ENCODE results near the gene HOXA13.

HOXA13 gene

DNA sequence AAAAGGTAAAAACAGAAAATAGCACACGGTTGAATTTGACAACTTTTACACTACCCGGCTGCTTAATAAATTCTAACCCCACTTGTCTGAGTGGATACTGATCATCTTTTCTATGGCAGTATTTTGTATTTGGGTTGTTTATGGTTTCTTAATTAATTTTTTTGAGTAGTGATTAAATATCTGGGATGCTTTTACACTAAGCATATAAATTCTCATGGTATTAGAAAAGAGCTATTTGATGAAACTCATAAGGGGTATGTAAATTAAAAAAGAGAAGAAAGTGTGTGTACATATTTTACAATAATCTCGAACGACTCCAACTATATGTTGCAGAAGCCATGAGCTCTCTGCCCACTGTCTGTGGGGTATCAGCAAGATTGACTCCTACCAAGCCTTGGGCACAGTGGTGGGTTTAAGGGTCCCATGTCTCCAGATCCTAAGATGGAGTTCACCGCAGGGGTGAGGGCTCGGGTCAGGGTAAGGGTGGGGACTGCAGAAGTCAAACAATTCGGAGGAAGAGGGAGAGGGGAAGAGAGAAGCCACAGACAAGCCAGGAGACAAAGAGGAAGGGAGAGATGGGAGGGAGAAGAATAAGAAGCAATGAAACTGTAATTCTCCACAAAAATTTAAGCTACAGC, 7.6 kb upstream of the HOXA13 start:
- no peak overlapping the region for H3K27ac ChIP-seq (ENCODE audit: low read depth, low read length)
- no peak overlapping the region for H3K9ac ChIP-seq (ENCODE audit: low read length in 5 of 5)
- no peak overlapping the region for H3K4me3 ChIP-seq (ENCODE audit: low read depth in 1 of 5, low read length in 5 of 5)
- peaks cover 53 to 84% (median 69%) of the 10 kb centered on the region in 5 donors for H3K27me3 ChIP-seq (ENCODE audit: control insufficient read depth in 5 of 5, insufficient read depth in 4 of 5, low read length in 5 of 5)
- peaks cover 0 to 27% (median 20%) of the 10 kb centered on the region in 5 donors for H3K4me1 ChIP-seq (ENCODE audit: control insufficient read depth in 5 of 5, insufficient read depth in 5 of 5, low read length in 5 of 5)
- H3K36me3 ChIP-seq (ENCODE audit: control insufficient read depth in 5 of 5, insufficient read depth in 5 of 5, low read length in 5 of 5), result no peaks in the 10 kb centered on the region
- peaks cover 0 to 2% (median 0%) of the 10 kb centered on the region in 5 donors for H3K9me3 ChIP-seq (ENCODE audit: control insufficient read depth in 5 of 5, low read length in 5 of 5)

DNA sequence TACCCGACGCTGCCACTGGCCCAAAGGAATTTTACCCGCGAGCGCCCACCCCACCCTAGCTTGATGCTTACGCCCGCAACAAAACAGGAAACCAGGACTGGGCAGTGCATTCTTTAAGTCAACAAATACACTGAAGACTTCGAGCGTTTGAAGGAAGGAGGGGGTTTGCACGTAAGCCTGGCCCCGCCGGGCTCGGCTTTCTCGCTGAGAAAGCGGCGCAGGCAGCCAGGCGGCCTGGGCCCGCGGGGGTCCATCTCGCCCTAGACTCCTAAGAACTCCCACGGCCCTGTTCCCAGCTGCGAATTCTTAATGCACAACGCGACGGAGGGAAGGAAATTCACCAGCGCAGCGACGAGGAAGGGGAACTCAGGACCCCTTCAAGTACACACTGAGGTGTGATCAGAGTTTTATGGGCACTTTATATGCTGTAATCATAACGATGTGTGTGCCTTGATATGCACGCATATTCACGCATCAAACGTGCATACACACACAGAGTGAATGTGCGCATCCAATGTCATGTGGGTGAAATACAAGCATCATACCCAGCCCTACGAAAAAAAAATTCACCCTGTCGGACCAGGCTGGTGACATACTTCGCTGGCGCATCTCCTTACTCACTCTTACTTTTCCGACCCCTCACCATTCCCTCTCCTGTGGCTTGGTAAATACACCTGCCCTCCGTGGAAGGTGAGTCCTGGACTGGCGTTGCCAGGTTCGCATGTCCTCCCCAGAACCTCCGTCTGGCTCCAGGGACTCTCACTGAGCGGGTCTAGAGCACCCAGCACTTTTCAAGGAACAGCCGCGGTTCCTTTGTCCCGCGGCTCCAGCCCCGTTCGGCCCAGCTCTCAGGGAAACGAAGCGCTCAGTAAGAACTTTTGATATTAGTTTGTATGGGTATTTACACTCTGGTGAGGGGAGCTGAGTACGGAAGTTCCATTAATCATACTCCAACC, 5.7 kb upstream of the HOXA13 start:
- Histone ChIP-seq H3K27ac (ENCODE audit: low read depth, low read length) (no peak overlapping the region), H3K27me3 (ENCODE audit: control insufficient read depth in 5 of 5, insufficient read depth in 4 of 5, low read length in 5 of 5) (peaks cover 56 to 86% (median 72%) of the 10 kb centered on the region in 5 donors), H3K4me1 (ENCODE audit: control insufficient read depth in 5 of 5, insufficient read depth in 5 of 5, low read length in 5 of 5) (peaks cover 0 to 40% (median 32%) of the 10 kb centered on the region in 5 donors), H3K9me3 (ENCODE audit: control insufficient read depth in 5 of 5, low read length in 5 of 5) (peaks cover 0 to 2% (median 0%) of the 10 kb centered on the region in 5 donors), H3K4me3 (ENCODE audit: low read depth in 1 of 5, low read length in 5 of 5) (peak overlapping the region in 4 of 5 donors; percentile 30 to 55 (median 37)), H3K9ac (ENCODE audit: low read length in 5 of 5) (no peak overlapping the region), H3K36me3 (ENCODE audit: control insufficient read depth in 5 of 5, insufficient read depth in 5 of 5, low read length in 5 of 5) (no peaks in the 10 kb centered on the region)

- peaks cover 0 to 2% (median 0%) of the 10 kb centered on the region in 5 donors for H3K9me3 ChIP-seq (ENCODE audit: control insufficient read depth in 5 of 5, low read length in 5 of 5)
- no peak overlapping the region for H3K27ac ChIP-seq (ENCODE audit: low read depth, low read length)
- H3K4me3 ChIP-seq (ENCODE audit: low read depth in 1 of 5, low read length in 5 of 5), result peak overlapping the region in 4 of 5 donors; percentile 30 to 55 (median 37)
- H3K9ac ChIP-seq (ENCODE audit: low read length in 5 of 5), result no peak overlapping the region
- no peaks in the 10 kb centered on the region for H3K36me3 ChIP-seq (ENCODE audit: control insufficient read depth in 5 of 5, insufficient read depth in 5 of 5, low read length in 5 of 5)
- H3K27me3 ChIP-seq (ENCODE audit: control insufficient read depth in 5 of 5, insufficient read depth in 4 of 5, low read length in 5 of 5), result peaks cover 60 to 85% (median 70%) of the 10 kb centered on the region in 5 donors
- peaks cover 0 to 42% (median 32%) of the 10 kb centered on the region in 5 donors for H3K4me1 ChIP-seq (ENCODE audit: control insufficient read depth in 5 of 5, insufficient read depth in 5 of 5, low read length in 5 of 5)
Measured at GRCh38 chr7:27204851-27205322, 5.0 kb upstream of the HOXA13 start.

- H3K36me3 ChIP-seq (ENCODE audit: control insufficient read depth in 5 of 5, insufficient read depth in 5 of 5, low read length in 5 of 5), result no peaks in the 10 kb centered on the region
- peaks cover 63 to 83% (median 70%) of the 10 kb centered on the region in 5 donors for H3K27me3 ChIP-seq (ENCODE audit: control insufficient read depth in 5 of 5, insufficient read depth in 4 of 5, low read length in 5 of 5)
- H3K4me3 ChIP-seq (ENCODE audit: low read depth in 1 of 5, low read length in 5 of 5), result no peak overlapping the region
- H3K9me3 ChIP-seq (ENCODE audit: control insufficient read depth in 5 of 5, low read length in 5 of 5), result peaks cover 0 to 2% (median 0%) of the 10 kb centered on the region in 5 donors
- H3K4me1 ChIP-seq (ENCODE audit: control insufficient read depth in 5 of 5, insufficient read depth in 5 of 5, low read length in 5 of 5), result peaks cover 0 to 47% (median 35%) of the 10 kb centered on the region in 5 donors
- no peak overlapping the region for H3K9ac ChIP-seq (ENCODE audit: low read length in 5 of 5)
- H3K27ac ChIP-seq (ENCODE audit: low read depth, low read length), result no peak overlapping the region
Measured at GRCh38 chr7:27203964-27204594, 4.2 kb upstream of the HOXA13 start.

DNA sequence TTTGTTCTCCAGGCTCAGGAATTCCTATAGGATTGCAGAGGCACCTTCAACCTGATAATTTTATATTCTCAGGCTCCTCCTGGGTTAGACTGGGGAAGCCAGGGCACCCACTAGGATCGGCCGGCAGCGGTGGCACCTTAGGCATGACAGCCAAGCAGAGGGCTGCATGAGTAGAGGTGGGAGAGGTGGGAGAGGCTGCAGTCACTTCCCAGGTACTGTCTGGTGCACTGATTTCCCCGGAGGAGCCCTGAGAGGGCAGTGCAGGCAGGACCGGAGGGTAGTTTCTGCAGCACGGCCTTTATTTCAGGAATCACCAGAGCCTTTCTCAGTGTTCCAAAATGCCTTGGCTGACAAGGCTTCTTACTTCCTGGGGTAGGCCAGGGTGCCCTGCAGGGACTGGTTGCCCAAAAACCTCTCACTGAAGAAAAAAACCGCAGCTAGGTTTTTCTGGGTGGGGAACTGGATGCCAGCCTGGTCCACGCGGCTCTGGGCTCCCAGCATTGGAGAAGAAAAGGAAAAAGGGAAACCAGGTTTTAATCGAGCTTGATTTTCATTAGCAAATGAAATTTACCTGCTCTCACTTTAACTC, 3.6 kb upstream of the HOXA13 start:
- no peak overlapping the region for H3K4me3 ChIP-seq (ENCODE audit: low read depth in 1 of 5, low read length in 5 of 5)
- peaks cover 0 to 54% (median 41%) of the 10 kb centered on the region in 5 donors for H3K4me1 ChIP-seq (ENCODE audit: control insufficient read depth in 5 of 5, insufficient read depth in 5 of 5, low read length in 5 of 5)
- peaks cover 69 to 84% (median 73%) of the 10 kb centered on the region in 5 donors for H3K27me3 ChIP-seq (ENCODE audit: control insufficient read depth in 5 of 5, insufficient read depth in 4 of 5, low read length in 5 of 5)
- H3K9me3 ChIP-seq (ENCODE audit: control insufficient read depth in 5 of 5, low read length in 5 of 5), result peaks cover 0 to 2% (median 0%) of the 10 kb centered on the region in 5 donors
- H3K36me3 ChIP-seq (ENCODE audit: control insufficient read depth in 5 of 5, insufficient read depth in 5 of 5, low read length in 5 of 5), result no peaks in the 10 kb centered on the region
- no peak overlapping the region for H3K27ac ChIP-seq (ENCODE audit: low read depth, low read length)
- no peak overlapping the region for H3K9ac ChIP-seq (ENCODE audit: low read length in 5 of 5)

- Histone ChIP-seq H3K9ac (ENCODE audit: low read length in 5 of 5) (no peak overlapping the region), H3K4me1 (ENCODE audit: control insufficient read depth in 5 of 5, insufficient read depth in 5 of 5, low read length in 5 of 5) (peaks cover 0 to 53% (median 45%) of the 10 kb centered on the region in 5 donors), H3K27me3 (ENCODE audit: control insufficient read depth in 5 of 5, insufficient read depth in 4 of 5, low read length in 5 of 5) (peaks cover 74 to 85% (median 75%) of the 10 kb centered on the region in 5 donors), H3K27ac (ENCODE audit: low read depth, low read length) (no peak overlapping the region), H3K4me3 (ENCODE audit: low read depth in 1 of 5, low read length in 5 of 5) (no peak overlapping the region), H3K36me3 (ENCODE audit: control insufficient read depth in 5 of 5, insufficient read depth in 5 of 5, low read length in 5 of 5) (no peaks in the 10 kb centered on the region), H3K9me3 (ENCODE audit: control insufficient read depth in 5 of 5, low read length in 5 of 5) (peaks cover 0 to 2% (median 0%) of the 10 kb centered on the region in 5 donors)
Measured at GRCh38 chr7:27202862-27203134, 2.9 kb upstream of the HOXA13 start.

GRCh38 chr7:27202018-27202861, 2.3 kb upstream of the HOXA13 start:
- H3K4me1 ChIP-seq (ENCODE audit: control insufficient read depth in 5 of 5, insufficient read depth in 5 of 5, low read length in 5 of 5), result peaks cover 0 to 53% (median 45%) of the 10 kb centered on the region in 5 donors
- peaks cover 0 to 2% (median 0%) of the 10 kb centered on the region in 5 donors for H3K9me3 ChIP-seq (ENCODE audit: control insufficient read depth in 5 of 5, low read length in 5 of 5)
- H3K27me3 ChIP-seq (ENCODE audit: control insufficient read depth in 5 of 5, insufficient read depth in 4 of 5, low read length in 5 of 5), result peaks cover 79 to 90% (median 80%) of the 10 kb centered on the region in 5 donors
- no peak overlapping the region for H3K4me3 ChIP-seq (ENCODE audit: low read depth in 1 of 5, low read length in 5 of 5)
- H3K36me3 ChIP-seq (ENCODE audit: control insufficient read depth in 5 of 5, insufficient read depth in 5 of 5, low read length in 5 of 5), result no peaks in the 10 kb centered on the region
- no peak overlapping the region for H3K27ac ChIP-seq (ENCODE audit: low read depth, low read length)
- H3K9ac ChIP-seq (ENCODE audit: low read length in 5 of 5), result no peak overlapping the region

GRCh38 chr7:27201580-27202017, 1.7 kb upstream of the HOXA13 start:
- Histone ChIP-seq H3K4me1 (ENCODE audit: control insufficient read depth in 5 of 5, insufficient read depth in 5 of 5, low read length in 5 of 5) (peaks cover 0 to 53% (median 45%) of the 10 kb centered on the region in 5 donors), H3K4me3 (ENCODE audit: low read depth in 1 of 5, low read length in 5 of 5) (peak overlapping the region; percentile 12 to 60 (median 45)), H3K36me3 (ENCODE audit: control insufficient read depth in 5 of 5, insufficient read depth in 5 of 5, low read length in 5 of 5) (no peaks in the 10 kb centered on the region), H3K27me3 (ENCODE audit: control insufficient read depth in 5 of 5, insufficient read depth in 4 of 5, low read length in 5 of 5) (peaks cover 76 to 90% (median 80%) of the 10 kb centered on the region in 5 donors), H3K9me3 (ENCODE audit: control insufficient read depth in 5 of 5, low read length in 5 of 5) (peaks cover 0 to 2% (median 0%) of the 10 kb centered on the region in 5 donors), H3K9ac (ENCODE audit: low read length in 5 of 5) (no peak overlapping the region), H3K27ac (ENCODE audit: low read depth, low read length) (no peak overlapping the region)

Data from subcutaneous abdominal adipose tissue (tissue), 5 donors.